ENCODE measurements around the gene CPXM2. TPM values are rescaled to one million over a fixed set of nuclear protein-coding genes. Genes with fewer than 3 reads are reported as not detected.

Gene CPXM2
- total and polyA plus RNA-seq, 4 donors = 0.05 to 0.92 (median 0.44) TPM

- no peak overlapping the region for H3K27ac ChIP-seq (ENCODE audit: low read depth in 1 of 2, low read length in 2 of 2)
- peaks cover 0 to 14% (median 3%) of the 10 kb centered on the region in 4 donors for H3K27me3 ChIP-seq (ENCODE audit: control insufficient read depth in 4 of 4, insufficient read depth in 4 of 4, low read length in 3 of 4)
- H3K9ac ChIP-seq (ENCODE audit: low read depth in 1 of 2, low read length in 2 of 2) = no peak overlapping the region
- H3K36me3 ChIP-seq (ENCODE audit: control insufficient read depth in 4 of 4, insufficient read depth in 3 of 4, low read depth in 1 of 4, low read length in 3 of 4) = no peaks in the 10 kb centered on the region
- DNase-seq (ENCODE audit: low spot score) = no peak
- 61% methylated on average over 6 of the region's 6 CpGs for WGBS
- H3K4me1 ChIP-seq (ENCODE audit: control insufficient read depth in 4 of 4, insufficient read depth in 4 of 4, low read length in 3 of 4) = no peaks in the 10 kb centered on the region
- H3K9me3 ChIP-seq (ENCODE audit: control insufficient read depth in 4 of 4, low read length in 3 of 4) = no peaks in the 10 kb centered on the region
- TF ChIP-seq NR2F2 (IDR thresholded peaks at IDR 0.05) (no peak), SP1 (IDR thresholded peaks at IDR 0.05) (no peak), JUND (IDR thresholded peaks at IDR 0.05) (no peak)
- TF ChIP-seq, protein P1, sequence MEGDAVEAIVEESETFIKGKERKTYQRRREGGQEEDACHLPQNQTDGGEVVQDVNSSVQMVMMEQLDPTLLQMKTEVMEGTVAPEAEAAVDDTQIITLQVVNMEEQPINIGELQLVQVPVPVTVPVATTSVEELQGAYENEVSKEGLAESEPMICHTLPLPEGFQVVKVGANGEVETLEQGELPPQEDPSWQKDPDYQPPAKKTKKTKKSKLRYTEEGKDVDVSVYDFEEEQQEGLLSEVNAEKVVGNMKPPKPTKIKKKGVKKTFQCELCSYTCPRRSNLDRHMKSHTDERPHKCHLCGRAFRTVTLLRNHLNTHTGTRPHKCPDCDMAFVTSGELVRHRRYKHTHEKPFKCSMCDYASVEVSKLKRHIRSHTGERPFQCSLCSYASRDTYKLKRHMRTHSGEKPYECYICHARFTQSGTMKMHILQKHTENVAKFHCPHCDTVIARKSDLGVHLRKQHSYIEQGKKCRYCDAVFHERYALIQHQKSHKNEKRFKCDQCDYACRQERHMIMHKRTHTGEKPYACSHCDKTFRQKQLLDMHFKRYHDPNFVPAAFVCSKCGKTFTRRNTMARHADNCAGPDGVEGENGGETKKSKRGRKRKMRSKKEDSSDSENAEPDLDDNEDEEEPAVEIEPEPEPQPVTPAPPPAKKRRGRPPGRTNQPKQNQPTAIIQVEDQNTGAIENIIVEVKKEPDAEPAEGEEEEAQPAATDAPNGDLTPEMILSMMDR (IDR thresholded peaks at IDR 0.05; ENCODE audit: low read depth, low read length, missing input control) = no peak
- H3K4me3 ChIP-seq (ENCODE audit: low read depth in 1 of 3, low read length in 3 of 3) = no peak overlapping the region
Measured at GRCh38 chr10:123808906-123809305, 82.7 kb downstream of the CPXM2 start.

- Histone ChIP-seq H3K27me3 (ENCODE audit: control insufficient read depth in 4 of 4, insufficient read depth in 4 of 4, low read length in 3 of 4) (peaks cover 0 to 10% (median 3%) of the 10 kb centered on the region in 4 donors), H3K9me3 (ENCODE audit: control insufficient read depth in 4 of 4, low read length in 3 of 4) (no peaks in the 10 kb centered on the region), H3K4me1 (ENCODE audit: control insufficient read depth in 4 of 4, insufficient read depth in 4 of 4, low read length in 3 of 4) (no peaks in the 10 kb centered on the region), H3K4me3 (ENCODE audit: low read depth in 1 of 3, low read length in 3 of 3) (no peak overlapping the region), H3K36me3 (ENCODE audit: control insufficient read depth in 4 of 4, insufficient read depth in 3 of 4, low read depth in 1 of 4, low read length in 3 of 4) (no peaks in the 10 kb centered on the region), H3K9ac (ENCODE audit: low read depth in 1 of 2, low read length in 2 of 2) (no peak overlapping the region), H3K27ac (ENCODE audit: low read depth in 1 of 2, low read length in 2 of 2) (no peak overlapping the region)
- no peak for TF ChIP-seq MAX (IDR thresholded peaks at IDR 0.05)
- TF ChIP-seq HNF4G (IDR thresholded peaks at IDR 0.05) = no peak
- TF ChIP-seq, protein P1 (IDR thresholded peaks at IDR 0.05; ENCODE audit: low read depth, low read length, missing input control) = no peak
- no peak for TF ChIP-seq NR2F2 (IDR thresholded peaks at IDR 0.05)
- no peak for TF ChIP-seq JUND (IDR thresholded peaks at IDR 0.05)
- no peak for TF ChIP-seq RXRA (IDR thresholded peaks at IDR 0.05)
- TF ChIP-seq SP1 (IDR thresholded peaks at IDR 0.05) = no peak
- TF ChIP-seq HNF4A (conservative IDR thresholded peaks at IDR 0.05) = no peak
- no peak for DNase-seq (ENCODE audit: low spot score)
- 75% methylated on average over 2 of the region's 2 CpGs for WGBS
Measured at GRCh38 chr10:123808286-123808685, 83.3 kb downstream of the CPXM2 start.

DNA sequence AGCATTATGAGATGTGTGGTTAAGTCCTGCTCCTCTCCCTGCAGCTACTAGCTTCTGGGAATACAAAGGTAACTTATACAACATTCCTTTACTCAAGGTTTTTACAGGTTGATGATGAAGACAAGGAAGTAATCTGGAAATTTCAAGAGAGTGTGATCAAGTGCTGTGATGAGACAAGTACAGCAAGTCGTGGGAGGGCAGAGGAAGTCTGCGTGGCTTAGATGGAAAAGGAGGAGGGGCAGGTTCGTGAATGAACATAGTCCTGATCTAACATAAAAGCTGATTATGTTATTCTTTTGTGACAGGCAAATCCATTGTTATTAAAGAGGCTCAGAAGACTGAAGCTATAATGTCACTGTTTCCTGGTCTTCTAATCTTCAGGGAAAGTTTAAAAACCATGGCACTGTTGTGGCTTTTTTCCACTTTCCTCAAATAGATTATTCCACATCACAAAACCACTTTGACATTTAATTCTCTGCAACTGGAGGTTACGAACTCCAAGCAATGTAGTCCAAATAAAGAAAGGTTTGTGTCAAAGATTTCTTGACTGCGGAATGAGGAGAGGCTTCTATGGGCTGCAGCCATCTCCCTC lies 84.1 kb downstream of the CPXM2 start:
- TF ChIP-seq, protein P2, sequence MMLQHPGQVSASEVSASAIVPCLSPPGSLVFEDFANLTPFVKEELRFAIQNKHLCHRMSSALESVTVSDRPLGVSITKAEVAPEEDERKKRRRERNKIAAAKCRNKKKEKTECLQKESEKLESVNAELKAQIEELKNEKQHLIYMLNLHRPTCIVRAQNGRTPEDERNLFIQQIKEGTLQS (IDR thresholded peaks at IDR 0.05) = no peak
- no peak for TF ChIP-seq FOXA2 (IDR thresholded peaks at IDR 0.05)
- H3K9me3 ChIP-seq (ENCODE audit: control insufficient read depth in 4 of 4, low read length in 3 of 4) = no peaks in the 10 kb centered on the region
- H3K4me1 ChIP-seq (ENCODE audit: control insufficient read depth in 4 of 4, insufficient read depth in 4 of 4, low read length in 3 of 4) = no peaks in the 10 kb centered on the region
- H3K27me3 ChIP-seq (ENCODE audit: control insufficient read depth in 4 of 4, insufficient read depth in 4 of 4, low read length in 3 of 4) = peaks cover 0 to 9% (median 3%) of the 10 kb centered on the region in 4 donors
- no peak for DNase-seq (ENCODE audit: low spot score)
- no peak overlapping the region for H3K9ac ChIP-seq (ENCODE audit: low read depth in 1 of 2, low read length in 2 of 2)
- H3K27ac ChIP-seq (ENCODE audit: low read depth in 1 of 2, low read length in 2 of 2) = no peak overlapping the region
- H3K36me3 ChIP-seq (ENCODE audit: control insufficient read depth in 4 of 4, insufficient read depth in 3 of 4, low read depth in 1 of 4, low read length in 3 of 4) = no peaks in the 10 kb centered on the region
- 38% methylated on average over 5 of the region's 5 CpGs for WGBS
- no peak overlapping the region for H3K4me3 ChIP-seq (ENCODE audit: low read depth in 1 of 3, low read length in 3 of 3)
